Measurements from ENCODE around the gene CDH4.

The CDH4 gene

GRCh38 chr20:61895686-61896057 is 643.6 kb downstream of the CDH4 start:
- no peak overlapping the region for H3K4me3 ChIP-seq (ENCODE audit: low read depth, low read length)
- TF ChIP-seq CTCF (IDR thresholded peaks at IDR 0.05; ENCODE audit: low read depth, low read length): no peak

- H3K4me3 ChIP-seq (ENCODE audit: low read depth, low read length): no peak overlapping the region
- peak; percentile 79 for TF ChIP-seq CTCF (IDR thresholded peaks at IDR 0.05; ENCODE audit: low read depth, low read length)
Observed at GRCh38 chr20:61896058-61896961, 644.2 kb downstream of the CDH4 start.

GRCh38 chr20:61897401-61898295 is 645.6 kb downstream of the CDH4 start:
- no peak overlapping the region for H3K4me3 ChIP-seq (ENCODE audit: low read depth, low read length)
- TF ChIP-seq CTCF (IDR thresholded peaks at IDR 0.05; ENCODE audit: low read depth, low read length): no peak

DNA sequence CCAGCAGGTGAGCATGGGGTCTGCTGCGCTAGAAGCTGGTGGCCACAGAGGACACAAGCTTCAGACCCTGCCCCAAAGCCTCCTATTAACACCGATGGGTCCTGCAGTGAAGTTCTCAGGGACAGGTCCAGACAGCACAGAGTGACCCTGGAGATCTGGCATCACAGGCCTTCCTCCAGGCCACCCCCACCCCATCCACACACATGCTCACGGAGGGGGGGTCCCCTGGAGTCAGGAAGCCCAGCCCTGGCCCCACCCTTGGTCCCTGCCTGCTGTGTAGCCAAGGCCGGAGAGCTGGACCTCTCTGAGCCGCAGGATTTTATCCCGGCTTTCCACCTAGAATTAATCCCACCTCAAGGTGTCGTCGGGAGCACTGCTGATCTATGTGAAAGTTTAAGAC is 646.3 kb downstream of the CDH4 start:
- no peak for TF ChIP-seq CTCF (IDR thresholded peaks at IDR 0.05; ENCODE audit: low read depth, low read length)
- H3K4me3 ChIP-seq (ENCODE audit: low read depth, low read length): no peak overlapping the region

DNA sequence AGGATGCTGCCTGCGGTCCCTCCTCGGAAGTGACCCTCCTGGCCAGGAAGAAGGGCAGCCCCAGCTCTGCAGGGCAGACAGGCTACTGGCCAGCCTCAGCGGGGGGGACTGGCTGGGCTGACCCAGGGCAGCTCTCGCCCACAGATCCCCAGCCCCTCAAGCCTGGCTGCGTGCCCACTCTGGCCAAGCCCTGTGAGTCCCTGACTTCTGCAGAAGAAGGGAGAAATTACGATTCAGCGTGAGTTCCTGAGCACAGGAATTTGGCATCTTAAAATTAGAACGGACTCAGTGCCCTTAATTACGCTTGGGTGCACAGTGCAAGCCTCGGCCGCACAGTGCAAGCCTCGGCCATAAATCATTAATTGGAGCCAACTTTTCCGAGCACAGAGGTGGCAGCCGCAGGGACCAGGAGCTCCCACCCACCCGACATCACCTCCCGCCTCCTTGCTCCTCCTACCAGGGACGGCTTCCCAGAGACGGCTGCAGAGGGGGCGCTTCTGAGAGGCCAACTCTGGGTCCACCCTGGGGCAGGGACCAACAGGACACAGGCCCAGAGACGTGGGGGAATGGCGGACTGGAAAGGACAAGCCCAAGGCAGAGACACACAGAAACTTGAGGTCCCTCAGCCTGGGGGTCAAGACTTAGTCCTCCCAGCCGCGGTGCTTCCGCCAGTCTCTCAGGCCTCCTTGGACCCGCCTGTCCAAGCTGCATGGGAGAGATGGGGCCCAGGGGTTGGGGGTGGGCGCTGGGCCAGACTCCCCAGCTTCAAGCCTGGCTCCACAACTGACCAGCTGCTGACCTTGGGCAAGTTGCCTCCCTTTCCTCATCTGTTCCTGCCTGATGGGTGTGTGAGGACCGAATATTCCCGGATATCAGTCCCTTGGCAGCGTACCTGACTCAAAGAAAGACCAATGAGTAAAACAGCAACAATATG is 648.2 kb downstream of the CDH4 start:
- TF ChIP-seq CTCF (IDR thresholded peaks at IDR 0.05; ENCODE audit: low read depth, low read length): no peak
- H3K4me3 ChIP-seq (ENCODE audit: low read depth, low read length): no peak overlapping the region

- no peak for TF ChIP-seq CTCF (IDR thresholded peaks at IDR 0.05; ENCODE audit: low read depth, low read length)
- H3K4me3 ChIP-seq (ENCODE audit: low read depth, low read length): no peak overlapping the region
Observed at GRCh38 chr20:61900945-61901293, 648.9 kb downstream of the CDH4 start.
